GM15510 (cell line): ENCODE data around the gene SH3BP1.

ENCODE experiments used
- POLR2A ChIP-seq: IDR thresholded peaks from 3 replicates; pipeline ENCODE4 v1.6.1; 2011; ENCODE audit warnings: borderline replicate concordance; ENCODE audit not compliant: insufficient read length; ENCODE audit errors: extremely low read depth

The SH3BP1 gene

GRCh38 chr22:37660709-37661045 is 21.2 kb downstream of the SH3BP1 start:
- no peak for TF ChIP-seq POLR2A

- TF ChIP-seq POLR2A: no peak
These were observed 21.9 kb downstream of the SH3BP1 start for GRCh38 chr22:37661160-37661924.

GRCh38 chr22:37662039-37662438 is 22.6 kb downstream of the SH3BP1 start:
- TF ChIP-seq POLR2A: no peak

- TF ChIP-seq POLR2A: no peak
These were observed 24.2 kb downstream of the SH3BP1 start for GRCh38 chr22:37663521-37664140.

- TF ChIP-seq POLR2A: no peak
These were observed 25.0 kb downstream of the SH3BP1 start for GRCh38 chr22:37664249-37665101.

- no peak for TF ChIP-seq POLR2A
These were observed 26.0 kb downstream of the SH3BP1 start for GRCh38 chr22:37665487-37665886.

GRCh38 chr22:37669586-37669985 is 30.1 kb downstream of the SH3BP1 start:
- no peak for TF ChIP-seq POLR2A

GRCh38 chr22:37672206-37672919 is 32.9 kb downstream of the SH3BP1 start:
- no peak for TF ChIP-seq POLR2A

GRCh38 chr22:37672920-37673455 is 33.5 kb downstream of the SH3BP1 start:
- no peak for TF ChIP-seq POLR2A

GRCh38 chr22:37674248-37674647 is 34.8 kb downstream of the SH3BP1 start:
- no peak for TF ChIP-seq POLR2A

- peak; percentile 72 for TF ChIP-seq POLR2A
These were observed 35.8 kb downstream of the SH3BP1 start, which contains the start of gene LGALS1 for GRCh38 chr22:37674951-37675929. Gene LGALS1, plus strand, starts transcription at chr22:37675636. Its CDS starts 67 bp downstream, at chr22:37675703.

- no peak for TF ChIP-seq POLR2A
These were observed 36.7 kb downstream of the SH3BP1 start for GRCh38 chr22:37675930-37676735.
